Loucy (cell line): Measurements from ENCODE around the gene MRPL34.
A peak's percentile ranks its signal among the peaks of the same experiment; 100 is the strongest.

Source experiments
- H2AFZ ChIP-seq: fragments of 200-600 bp; sonication (generic); 2 replicates; pipeline ENCODE4 v1.6.0; 2016; ENCODE audit warnings: antibody characterized with exemption, mild to moderate bottlenecking, low read length, moderate library complexity
- H3F3A ChIP-seq: fragments of 200-600 bp; 2 replicates; pipeline ENCODE4 v1.6.0; 2016; ENCODE audit warnings: antibody characterized with exemption, low read depth, mild to moderate bottlenecking
- H3K27me3 ChIP-seq: fragments of 200-600 bp; sonication (generic); 2 replicates; pipeline ENCODE4 v1.6.1; 2014; ENCODE audit warnings: low read length, mild to moderate bottlenecking; ENCODE audit not compliant: insufficient read depth, poor library complexity, severe bottlenecking
- H3K36me3 ChIP-seq: fragments of 200-600 bp; sonication (generic); 2 replicates; pipeline ENCODE4 v1.6.1; 2016; ENCODE audit warnings: low read length; ENCODE audit not compliant: insufficient read depth
- H3K4me1 ChIP-seq: fragments of 200-600 bp; sonication (generic); 2 replicates; pipeline ENCODE4 v1.5.1; 2014; ENCODE audit warnings: low read length, mild to moderate bottlenecking; ENCODE audit not compliant: insufficient read depth, poor library complexity, severe bottlenecking
- H3K4me2 ChIP-seq: fragments of 200-600 bp; sonication (generic); 2 replicates; pipeline ENCODE4 v1.6.0; 2014; ENCODE audit warnings: antibody characterized with exemption, low read length, low read depth, mild to moderate bottlenecking; ENCODE audit not compliant: poor library complexity, severe bottlenecking
- H3K4me3 ChIP-seq: fragments of 200-600 bp; sonication (generic); 2 replicates; pipeline ENCODE4 v1.5.1; 2014; ENCODE audit warnings: low read length, mild to moderate bottlenecking, mixed read lengths; ENCODE audit not compliant: poor library complexity, severe bottlenecking
- H3K79me2 ChIP-seq: fragments of 200-600 bp; sonication (generic); 2 replicates; pipeline ENCODE4 v1.6.1; 2014; ENCODE audit warnings: low read length; ENCODE audit not compliant: insufficient read depth
- H3K9ac ChIP-seq: fragments of 200-600 bp; sonication (generic); 2 replicates; pipeline ENCODE4 v1.6.0; 2014; ENCODE audit warnings: mild to moderate bottlenecking, low read depth, low read length, moderate library complexity; ENCODE audit not compliant: poor library complexity, severe bottlenecking
- H3K9me2 ChIP-seq: fragments of 200-600 bp; sonication (generic); replicated peaks from 2 replicates; pipeline ENCODE4 v1.6.1; 2016; ENCODE audit warnings: low read depth, low read length, mixed read lengths
- H3K9me3 ChIP-seq: fragments of 200-600 bp; sonication (generic); 2 replicates; pipeline ENCODE4 v1.6.1; 2014; ENCODE audit warnings: mild to moderate bottlenecking, antibody characterized with exemption, low read length, low read depth; ENCODE audit not compliant: insufficient read depth
- H4K20me1 ChIP-seq: fragments of 200-600 bp; sonication (generic); 2 replicates; pipeline ENCODE4 v1.6.0; 2014; ENCODE audit warnings: antibody characterized with exemption, low read length, mild to moderate bottlenecking; ENCODE audit not compliant: insufficient read depth, poor library complexity, severe bottlenecking
- EZH2phosphoT487 ChIP-seq: fragments of 200-600 bp; IDR thresholded peaks from 2 replicates; pipeline ENCODE4 v1.6.1; 2018; ENCODE audit warnings: antibody characterized with exemption, mild to moderate bottlenecking, moderate library complexity, borderline replicate concordance
- TF ChIP-seq, protein P1 (sequence below): fragments of 200-600 bp; sonication (generic); conservative IDR thresholded peaks from 2 replicates; pipeline ENCODE4 v1.5.1; 2014; ENCODE audit warnings: mild to moderate bottlenecking, antibody characterized with exemption, low read length

Gene MRPL34

GRCh38 chr19:17336872-17337674 is 31.4 kb downstream of the MRPL34 start, which contains the start of gene GTPBP3:
Gene GTPBP3 (plus strand): TSS chr19:17337553. CDS start chr19:17337612, 59 bp downstream.
- peaks cover 6% of the 10 kb centered on the region for H4K20me1 ChIP-seq
- peak within 1 kb of the TSS; percentile 87 for H3K4me3 ChIP-seq

DNA sequence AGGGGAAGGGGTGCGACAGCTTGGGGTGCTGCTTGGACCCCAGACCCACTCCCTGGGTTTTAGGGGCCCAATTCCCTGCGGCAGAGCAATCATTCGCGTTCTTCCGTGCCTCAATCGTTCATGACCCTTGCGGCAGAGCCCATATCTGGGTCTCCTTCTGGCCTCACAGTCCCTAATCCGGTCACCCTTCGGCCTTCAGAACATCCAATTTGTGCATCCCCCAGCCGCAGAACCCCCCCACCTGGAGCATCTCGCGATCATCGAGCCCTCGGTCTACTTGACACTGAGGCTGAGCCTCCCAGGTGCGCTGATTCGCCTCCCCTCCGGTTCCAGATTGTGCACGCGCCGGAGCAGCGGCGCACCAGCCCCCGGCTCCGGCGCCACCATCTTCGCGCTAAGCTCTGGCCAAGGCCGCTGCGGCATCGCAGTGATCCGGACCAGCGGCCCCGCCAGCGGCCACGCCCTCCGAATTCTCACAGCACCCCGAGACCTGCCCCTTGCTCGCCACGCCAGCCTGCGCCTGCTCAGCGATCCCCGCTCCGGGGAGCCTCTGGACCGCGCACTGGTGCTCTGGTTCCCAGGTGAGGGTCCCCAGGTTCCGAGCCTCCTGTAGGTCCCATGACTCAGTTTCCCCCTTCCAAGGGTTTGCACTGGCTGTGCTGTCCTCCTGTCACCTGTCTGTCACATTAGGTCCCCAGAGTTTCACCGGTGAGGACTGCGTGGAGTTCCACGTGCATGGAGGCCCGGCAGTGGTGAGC is 32.2 kb downstream of the MRPL34 start:
- peak overlapping the region; percentile 94 for H2AFZ ChIP-seq
- no peaks in the 10 kb centered on the region for H3K27me3 ChIP-seq
- peak overlapping the region; percentile 85 for H3K9ac ChIP-seq
- TF ChIP-seq EZH2phosphoT487, result no peak
- TF ChIP-seq, protein P1, sequence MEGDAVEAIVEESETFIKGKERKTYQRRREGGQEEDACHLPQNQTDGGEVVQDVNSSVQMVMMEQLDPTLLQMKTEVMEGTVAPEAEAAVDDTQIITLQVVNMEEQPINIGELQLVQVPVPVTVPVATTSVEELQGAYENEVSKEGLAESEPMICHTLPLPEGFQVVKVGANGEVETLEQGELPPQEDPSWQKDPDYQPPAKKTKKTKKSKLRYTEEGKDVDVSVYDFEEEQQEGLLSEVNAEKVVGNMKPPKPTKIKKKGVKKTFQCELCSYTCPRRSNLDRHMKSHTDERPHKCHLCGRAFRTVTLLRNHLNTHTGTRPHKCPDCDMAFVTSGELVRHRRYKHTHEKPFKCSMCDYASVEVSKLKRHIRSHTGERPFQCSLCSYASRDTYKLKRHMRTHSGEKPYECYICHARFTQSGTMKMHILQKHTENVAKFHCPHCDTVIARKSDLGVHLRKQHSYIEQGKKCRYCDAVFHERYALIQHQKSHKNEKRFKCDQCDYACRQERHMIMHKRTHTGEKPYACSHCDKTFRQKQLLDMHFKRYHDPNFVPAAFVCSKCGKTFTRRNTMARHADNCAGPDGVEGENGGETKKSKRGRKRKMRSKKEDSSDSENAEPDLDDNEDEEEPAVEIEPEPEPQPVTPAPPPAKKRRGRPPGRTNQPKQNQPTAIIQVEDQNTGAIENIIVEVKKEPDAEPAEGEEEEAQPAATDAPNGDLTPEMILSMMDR, result no peak
- no peaks in the 10 kb centered on the region for H3K9me2 ChIP-seq
- H3K79me2 ChIP-seq, result peaks cover 19% of the 10 kb centered on the region; the same call in 1 of the 2 replicates
- H3F3A ChIP-seq, result peaks cover 6% of the 10 kb centered on the region; the same call in 1 of the 2 replicates
- H3K36me3 ChIP-seq, result 0 out of 2 replicates have a peak, but pooled peaks cover 3% of the 10 kb centered on the region
- peak overlapping the region; percentile 87 for H3K4me3 ChIP-seq
- H4K20me1 ChIP-seq, result peaks cover 6% of the 10 kb centered on the region
- H3K9me3 ChIP-seq, result no peaks in the 10 kb centered on the region
- H3K4me2 ChIP-seq, result peak overlapping the region; percentile 64
- peaks cover 27% of the 10 kb centered on the region for H3K4me1 ChIP-seq

More at GRCh38 chr19:17336872-17337674, 31.4 kb downstream of the MRPL34 start, which contains the start of gene GTPBP3:
- Histone ChIP-seq H3F3A (peaks cover 6% of the 10 kb centered on the region; the same call in 1 of the 2 replicates), H3K27me3 (no peaks in the 10 kb centered on the region), H3K9me2 (no peaks in the 10 kb centered on the region), H3K9me3 (no peaks in the 10 kb centered on the region), H3K4me1 (peaks cover 27% of the 10 kb centered on the region), H3K36me3 (0 out of 2 replicates have a peak, but pooled peaks cover 3% of the 10 kb centered on the region), H3K79me2 (peaks cover 19% of the 10 kb centered on the region; the same call in 1 of the 2 replicates), H2AFZ (peak within 1 kb of the TSS; percentile 94), H3K9ac (peak within 1 kb of the TSS; percentile 85), H3K4me2 (peak within 1 kb of the TSS; percentile 64)
- TF ChIP-seq EZH2phosphoT487, result no peak
- TF ChIP-seq, protein P1, result no peak

DNA sequence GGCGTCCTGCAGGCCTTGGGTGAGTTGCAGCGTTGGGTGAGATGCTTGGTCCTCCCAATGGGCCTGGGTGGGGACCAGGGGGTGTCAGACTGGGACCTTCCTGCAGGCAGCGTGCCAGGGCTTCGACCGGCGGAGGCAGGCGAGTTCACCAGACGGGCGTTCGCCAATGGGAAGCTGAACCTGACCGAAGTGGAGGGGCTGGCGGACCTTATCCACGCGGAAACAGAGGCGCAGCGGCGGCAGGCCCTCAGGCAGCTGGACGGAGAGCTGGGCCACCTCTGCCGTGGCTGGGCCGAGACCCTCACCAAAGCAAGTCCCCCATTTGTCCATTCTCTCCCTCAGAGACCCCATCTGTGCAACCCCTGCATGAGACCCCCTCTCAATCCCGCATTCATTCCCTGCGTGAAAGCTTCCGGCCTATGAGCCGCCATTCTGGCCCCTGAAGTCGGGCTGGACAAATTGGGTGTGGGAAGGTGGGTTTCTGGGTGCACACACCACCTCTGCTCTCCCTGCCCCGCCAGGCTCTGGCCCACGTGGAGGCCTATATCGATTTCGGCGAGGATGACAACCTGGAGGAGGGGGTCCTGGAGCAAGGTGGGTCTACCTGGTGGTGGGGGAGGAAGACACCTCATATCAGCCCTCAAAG is 32.9 kb downstream of the MRPL34 start:
- Histone ChIP-seq H3K9me2 (no peaks in the 10 kb centered on the region), H4K20me1 (peaks cover 6% of the 10 kb centered on the region), H3K79me2 (peaks cover 19% of the 10 kb centered on the region; the same call in 1 of the 2 replicates), H3K9ac (peak overlapping the region; percentile 85), H3F3A (peaks cover 6% of the 10 kb centered on the region; the same call in 1 of the 2 replicates), H3K27me3 (no peaks in the 10 kb centered on the region), H3K4me3 (peak overlapping the region; percentile 87), H3K4me2 (peak overlapping the region; percentile 64), H3K4me1 (peaks cover 27% of the 10 kb centered on the region), H3K36me3 (0 out of 2 replicates have a peak, but pooled peaks cover 3% of the 10 kb centered on the region), H3K9me3 (no peaks in the 10 kb centered on the region), H2AFZ (no peak overlapping the region)
- no peak for TF ChIP-seq EZH2phosphoT487
- TF ChIP-seq, protein P1, result no peak
